Measurements from ENCODE around the gene BMI1. TPM values are rescaled to one million over a fixed set of nuclear protein-coding genes. Genes with fewer than 3 reads are reported as not detected.

The BMI1 gene
- total and polyA plus RNA-seq, 10 donors: 26.9 to 89.7 (median 64.2) TPM

GRCh38 chr10:22335173-22335933 lies 14.5 kb downstream of the BMI1 start:
- H3K27ac ChIP-seq: peak overlapping the region in 3 of 8 donors; percentile 3 to 39 (median 38)
- WGBS, 5 donors: 2 to 3% (median 2%) methylated on average over 33 to 71 of the region's 71 CpGs
- peaks cover 29 to 73% (median 55%) of the 10 kb centered on the region in 6 donors for H3K4me1 ChIP-seq
- TF ChIP-seq POLR2AphosphoS5 (IDR thresholded peaks at IDR 0.05) (peak; percentile 58 to 66 (median 66)), POLR2A (IDR thresholded peaks at IDR 0.05) (no peak), CTCF (IDR thresholded peaks at IDR 0.05 in 8 of 11, conservative IDR thresholded peaks at IDR 0.05 in 3 of 11) (peak in 10 of 11 experiments; percentile 23 to 60 (median 45))
- peak; percentile 90 for DNase-seq
- H3K9me3 ChIP-seq: peaks cover 0 to 10% (median 1%) of the 10 kb centered on the region in 8 donors
- peak overlapping the region; percentile 26 to 70 (median 44) for H3K4me3 ChIP-seq
- intact Hi-C loops (cut with DNase I; ENCODE audit: low total_unique reads): no loop called here
- peaks cover 21 to 66% (median 58%) of the 10 kb centered on the region in 7 donors for H3K27me3 ChIP-seq (replicated peaks in 1 of 7)
- peaks cover 0 to 4% (median 2%) of the 10 kb centered on the region in 6 donors for H3K36me3 ChIP-seq

- H3K9me3 ChIP-seq: peaks cover 0 to 10% (median 1%) of the 10 kb centered on the region in 8 donors
- H3K27me3 ChIP-seq (replicated peaks in 1 of 7): peaks cover 35 to 96% (median 82%) of the 10 kb centered on the region in 7 donors
- intact Hi-C loops (cut with DNase I; ENCODE audit: low total_unique reads): no loop called here
- no peak for TF ChIP-seq POLR2AphosphoS5 (IDR thresholded peaks at IDR 0.05)
- no peak for TF ChIP-seq CTCF (IDR thresholded peaks at IDR 0.05 in 8 of 11, conservative IDR thresholded peaks at IDR 0.05 in 3 of 11)
- TF ChIP-seq POLR2A (IDR thresholded peaks at IDR 0.05): no peak
- DNase-seq: no peak
- no peak overlapping the region for H3K4me3 ChIP-seq
- H3K27ac ChIP-seq: no peak overlapping the region
- H3K4me1 ChIP-seq: peaks cover 28 to 64% (median 55%) of the 10 kb centered on the region in 6 donors
- H3K36me3 ChIP-seq: no peaks in the 10 kb centered on the region
- 13 to 18% (median 16%) methylated on average over 9 of the region's 9 CpGs for WGBS, 5 donors
Observed at GRCh38 chr10:22338185-22338900, 17.4 kb downstream of the BMI1 start.

- Histone ChIP-seq H3K36me3 (no peaks in the 10 kb centered on the region), H3K4me3 (no peak overlapping the region), H3K9me3 (peaks cover 0 to 7% (median 1%) of the 10 kb centered on the region in 8 donors), H3K4me1 (peaks cover 22 to 58% (median 50%) of the 10 kb centered on the region in 6 donors), H3K27me3 (replicated peaks in 1 of 7) (peaks cover 38 to 97% (median 88%) of the 10 kb centered on the region in 7 donors), H3K27ac (no peak overlapping the region)
- DNase-seq: no peak
- intact Hi-C loops (cut with DNase I; ENCODE audit: low total_unique reads): no loop called here
- no peak for TF ChIP-seq CTCF (IDR thresholded peaks at IDR 0.05 in 8 of 11, conservative IDR thresholded peaks at IDR 0.05 in 3 of 11)
- TF ChIP-seq POLR2AphosphoS5 (IDR thresholded peaks at IDR 0.05): no peak
- no peak for TF ChIP-seq POLR2A (IDR thresholded peaks at IDR 0.05)
Observed at GRCh38 chr10:22338931-22339330, 18.0 kb downstream of the BMI1 start.

Measured in spleen (tissue), 11 donors.